HG03025 (cell line): Measurements from ENCODE around the gene CNTNAP2.

ENCODE experiments used
- ATAC-seq: cut with Tn5 transposase; IDR thresholded peaks from one replicate; pipeline ENCODE4 v1.9.1; 2021; ENCODE audit warnings: mild to moderate bottlenecking, moderate library complexity; ENCODE audit not compliant: unreplicated experiment, low FRiP score

The CNTNAP2 gene

GRCh38 chr7:146548816-146549215 is 432.2 kb downstream of the CNTNAP2 start:
- ATAC-seq, result no peak

GRCh38 chr7:146554556-146554955 is 438.0 kb downstream of the CNTNAP2 start:
- no peak for ATAC-seq

- ATAC-seq, result no peak
These were observed 441.4 kb downstream of the CNTNAP2 start for GRCh38 chr7:146557971-146558469.

GRCh38 chr7:146565872-146566271 is 449.3 kb downstream of the CNTNAP2 start:
- ATAC-seq, result no peak

GRCh38 chr7:146575903-146576302 is 459.3 kb downstream of the CNTNAP2 start:
- ATAC-seq, result no peak

- no peak for ATAC-seq
These were observed 475.4 kb downstream of the CNTNAP2 start for GRCh38 chr7:146591976-146592375.

- ATAC-seq, result no peak
These were observed 490.0 kb downstream of the CNTNAP2 start for GRCh38 chr7:146606628-146607027.

GRCh38 chr7:146619641-146620040 is 503.0 kb downstream of the CNTNAP2 start:
- ATAC-seq, result no peak

- no peak for ATAC-seq
These were observed 510.3 kb downstream of the CNTNAP2 start for GRCh38 chr7:146626912-146627311.

- no peak for ATAC-seq
These were observed 518.8 kb downstream of the CNTNAP2 start for GRCh38 chr7:146635205-146636032.

GRCh38 chr7:146636033-146636356 is 519.4 kb downstream of the CNTNAP2 start:
- ATAC-seq, result no peak

- ATAC-seq, result no peak
These were observed 520.0 kb downstream of the CNTNAP2 start for GRCh38 chr7:146636581-146636980.

GRCh38 chr7:146639291-146639690 is 522.7 kb downstream of the CNTNAP2 start:
- no peak for ATAC-seq

- no peak for ATAC-seq
These were observed 524.9 kb downstream of the CNTNAP2 start for GRCh38 chr7:146641491-146641890.

- ATAC-seq, result no peak
These were observed 528.9 kb downstream of the CNTNAP2 start for GRCh38 chr7:146645383-146645976.

GRCh38 chr7:146647445-146647844 is 530.8 kb downstream of the CNTNAP2 start:
- ATAC-seq, result no peak

- no peak for ATAC-seq
These were observed 535.6 kb downstream of the CNTNAP2 start for GRCh38 chr7:146652176-146652575.

GRCh38 chr7:146654048-146654447 is 537.4 kb downstream of the CNTNAP2 start:
- no peak for ATAC-seq

GRCh38 chr7:146655928-146656797 is 539.6 kb downstream of the CNTNAP2 start:
- ATAC-seq, result no peak

GRCh38 chr7:146656988-146657387 is 540.4 kb downstream of the CNTNAP2 start:
- no peak for ATAC-seq

GRCh38 chr7:146658604-146659003 is 542.0 kb downstream of the CNTNAP2 start:
- ATAC-seq, result no peak
